KMS-11 (cell line): ENCODE results near the gene PTPRA.
A peak's percentile ranks its signal among the peaks of the same experiment; 100 is the strongest.

ENCODE experiments used
- H2AFZ ChIP-seq: fragments of 200-600 bp; sonication (generic); 2 replicates; pipeline ENCODE4 v1.6.1; 2016; ENCODE audit warnings: antibody characterized with exemption, mixed run types, low read depth
- H3K27ac ChIP-seq: fragments of 200-600 bp; sonication (generic); 2 replicates; pipeline ENCODE4 v1.6.1; 2016; ENCODE audit warnings: mild to moderate bottlenecking, mixed run types
- H3K27me3 ChIP-seq: fragments of 200-600 bp; sonication (generic); 2 replicates; pipeline ENCODE4 v1.6.1; 2017; ENCODE audit warnings: mild to moderate bottlenecking, low read depth, mixed run types, moderate library complexity; ENCODE audit not compliant: insufficient read depth
- H3K36me3 ChIP-seq: fragments of 200-600 bp; sonication (generic); 2 replicates; pipeline ENCODE4 v1.6.1; 2017; ENCODE audit warnings: mild to moderate bottlenecking, mixed run types; ENCODE audit not compliant: insufficient read depth
- H3K4me1 ChIP-seq: fragments of 200-600 bp; sonication (generic); 2 replicates; pipeline ENCODE4 v1.6.1; 2016; ENCODE audit warnings: mild to moderate bottlenecking, low read depth, mixed run types; ENCODE audit not compliant: poor library complexity, severe bottlenecking
- H3K4me2 ChIP-seq: fragments of 200-600 bp; sonication (generic); 2 replicates; pipeline ENCODE4 v1.7.0; 2016; ENCODE audit warnings: mild to moderate bottlenecking, mixed run types
- H3K4me3 ChIP-seq: fragments of 200-600 bp; sonication (generic); IDR thresholded peaks from 2 replicates; pipeline ENCODE4 v1.6.1; 2017; ENCODE audit warnings: low read depth, low read length, mixed read lengths; ENCODE audit not compliant: insufficient read depth
- H3K79me2 ChIP-seq: fragments of 200-600 bp; sonication (generic); 2 replicates; pipeline ENCODE4 v1.6.1; 2016; ENCODE audit warnings: low read depth, mixed run types; ENCODE audit not compliant: insufficient read depth
- H3K9ac ChIP-seq: fragments of 200-600 bp; sonication (generic); 2 replicates; pipeline ENCODE4 v1.6.1; 2016; ENCODE audit warnings: mild to moderate bottlenecking, mixed run types
- H4K20me1 ChIP-seq: fragments of 200-600 bp; sonication (generic); 2 replicates; pipeline ENCODE4 v1.6.1; 2016; ENCODE audit warnings: mild to moderate bottlenecking, mixed run types; ENCODE audit not compliant: insufficient read depth
- CTCF ChIP-seq: fragments of 200-600 bp; sonication (generic); conservative IDR thresholded peaks from 2 replicates; pipeline ENCODE4 v1.6.1; 2017; ENCODE audit warnings: low read depth, mild to moderate bottlenecking, antibody characterized with exemption, low read length, moderate library complexity, mixed read lengths

Gene PTPRA

GRCh38 chr20:2837221-2837960, 35.9 kb upstream of the PTPRA start:
- Histone ChIP-seq H3K4me3 (no peak overlapping the region), H2AFZ (no peak overlapping the region), H3K79me2 (no peaks in the 10 kb centered on the region), H4K20me1 (no peaks in the 10 kb centered on the region), H3K27me3 (no peaks in the 10 kb centered on the region), H3K9ac (no peak overlapping the region), H3K36me3 (no peaks in the 10 kb centered on the region), H3K4me2 (no peak overlapping the region), H3K4me1 (no peaks in the 10 kb centered on the region), H3K27ac (no peak overlapping the region)
- no peak for TF ChIP-seq CTCF

- TF ChIP-seq CTCF, result no peak
- Histone ChIP-seq H3K27me3 (no peaks in the 10 kb centered on the region), H3K4me2 (no peak overlapping the region), H4K20me1 (no peaks in the 10 kb centered on the region), H3K9ac (no peak overlapping the region), H2AFZ (no peak overlapping the region), H3K79me2 (no peaks in the 10 kb centered on the region), H3K4me3 (no peak overlapping the region), H3K36me3 (no peaks in the 10 kb centered on the region), H3K4me1 (no peaks in the 10 kb centered on the region), H3K27ac (no peak overlapping the region)
Observed at GRCh38 chr20:2838170-2838797, 35.0 kb upstream of the PTPRA start.

GRCh38 chr20:2838847-2839671, 34.2 kb upstream of the PTPRA start:
- TF ChIP-seq CTCF, result no peak
- H3K36me3 ChIP-seq, result no peaks in the 10 kb centered on the region
- no peaks in the 10 kb centered on the region for H4K20me1 ChIP-seq
- no peak overlapping the region for H3K4me2 ChIP-seq
- H3K4me1 ChIP-seq, result no peaks in the 10 kb centered on the region
- H3K9ac ChIP-seq, result no peak overlapping the region
- no peaks in the 10 kb centered on the region for H3K27me3 ChIP-seq
- no peak overlapping the region for H2AFZ ChIP-seq
- no peaks in the 10 kb centered on the region for H3K79me2 ChIP-seq
- H3K4me3 ChIP-seq, result no peak overlapping the region
- no peak overlapping the region for H3K27ac ChIP-seq

GRCh38 chr20:2839732-2840137, 33.5 kb upstream of the PTPRA start:
- no peaks in the 10 kb centered on the region for H3K79me2 ChIP-seq
- no peak overlapping the region; the same call in 1 of the 2 replicates for H2AFZ ChIP-seq
- no peak overlapping the region for H3K27ac ChIP-seq

More at GRCh38 chr20:2839732-2840137, 33.5 kb upstream of the PTPRA start:
- Histone ChIP-seq H3K36me3 (no peaks in the 10 kb centered on the region), H4K20me1 (no peaks in the 10 kb centered on the region), H3K27me3 (no peaks in the 10 kb centered on the region), H3K4me3 (no peak overlapping the region), H3K4me2 (peak overlapping the region; percentile 42; the same call in 1 of the 2 replicates), H3K9ac (no peak overlapping the region), H3K4me1 (no peaks in the 10 kb centered on the region)
- no peak for TF ChIP-seq CTCF
